Astrocyte of the hippocampus (primary cell): ENCODE results near the gene PLEKHD1.

Experiments
- DNase-seq: peaks from one replicate; pipeline ENCODE4 v3.0.0; 2011; ENCODE audit warnings: low read depth, low spot score

PLEKHD1 gene

GRCh38 chr14:69547701-69548348, 63.3 kb downstream of the PLEKHD1 start:
- DNase-seq: peak; percentile 73

- no peak for DNase-seq
Observed at GRCh38 chr14:69548566-69548965, 64.0 kb downstream of the PLEKHD1 start.

- no peak for DNase-seq
Observed at GRCh38 chr14:69551511-69551910, 67.0 kb downstream of the PLEKHD1 start.

DNA sequence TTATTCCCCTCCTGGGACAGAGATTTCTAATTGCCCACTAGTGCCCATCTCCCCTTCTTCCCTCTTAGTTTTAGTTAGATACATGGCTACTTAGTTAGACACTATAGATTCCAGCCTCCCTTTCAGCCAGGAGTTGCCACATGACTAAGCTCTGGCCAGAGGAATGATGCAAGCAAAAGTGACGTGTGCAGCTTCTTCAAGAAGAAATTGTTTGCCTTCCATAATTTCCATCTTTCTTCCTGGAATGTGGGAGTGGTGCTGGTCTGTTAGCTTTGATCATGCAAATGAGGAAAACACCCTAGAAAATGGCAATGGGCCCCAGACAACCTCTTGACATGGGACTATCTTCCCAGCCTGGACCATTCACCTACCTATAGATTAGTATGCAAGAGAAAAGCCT, 68.7 kb downstream of the PLEKHD1 start:
- DNase-seq: peak; percentile 29

- peak; percentile 26 for DNase-seq
Observed at GRCh38 chr14:69554500-69554899, 70.0 kb downstream of the PLEKHD1 start.

- no peak for DNase-seq
Observed at GRCh38 chr14:69558774-69559173, 74.2 kb downstream of the PLEKHD1 start.

GRCh38 chr14:69559581-69560011, 75.1 kb downstream of the PLEKHD1 start:
- peak; percentile 67 for DNase-seq

DNA sequence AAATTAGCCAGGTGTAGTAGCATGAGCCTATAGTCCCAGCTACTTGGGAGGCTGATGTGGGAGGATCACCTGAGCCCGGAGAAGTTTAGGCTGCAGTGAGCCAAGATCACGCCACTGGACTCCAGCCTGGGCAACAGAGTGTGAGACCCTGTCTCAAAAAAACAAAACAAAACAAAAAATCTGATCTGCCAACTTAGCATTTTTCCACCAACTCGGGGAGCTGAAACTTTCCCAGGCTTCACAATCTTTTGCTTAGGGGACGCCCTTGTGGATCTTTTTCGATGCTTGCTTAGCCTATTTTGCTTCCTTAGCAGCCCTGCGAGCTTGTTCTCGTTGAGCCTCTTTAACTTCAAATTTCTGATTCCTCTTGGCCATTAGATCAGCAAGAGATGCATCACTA, 76.3 kb downstream of the PLEKHD1 start:
- DNase-seq: no peak

DNA sequence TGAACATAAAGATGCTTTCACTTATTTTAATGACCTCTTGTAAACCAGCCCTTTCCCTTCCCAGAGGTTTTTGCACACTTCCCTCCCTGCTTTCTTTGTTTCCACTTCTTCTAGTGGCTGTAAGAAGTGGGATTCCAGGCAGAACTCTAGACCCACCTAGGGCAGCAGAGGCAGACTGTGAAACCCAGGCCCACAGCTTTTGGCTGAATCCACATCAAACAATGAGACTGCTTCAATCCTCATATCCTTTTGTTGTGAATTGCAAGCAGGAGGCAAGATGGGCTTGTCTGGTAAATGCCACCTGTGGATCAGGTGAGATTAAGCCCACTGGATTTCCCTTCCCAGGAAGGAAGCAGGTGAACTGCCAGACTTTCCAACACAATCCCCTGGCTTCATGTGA, 77.4 kb downstream of the PLEKHD1 start:
- DNase-seq: no peak

GRCh38 chr14:69567563-69567962, 83.0 kb downstream of the PLEKHD1 start:
- DNase-seq: no peak

- DNase-seq: no peak
Observed at GRCh38 chr14:69569859-69570258, 85.3 kb downstream of the PLEKHD1 start.

DNA sequence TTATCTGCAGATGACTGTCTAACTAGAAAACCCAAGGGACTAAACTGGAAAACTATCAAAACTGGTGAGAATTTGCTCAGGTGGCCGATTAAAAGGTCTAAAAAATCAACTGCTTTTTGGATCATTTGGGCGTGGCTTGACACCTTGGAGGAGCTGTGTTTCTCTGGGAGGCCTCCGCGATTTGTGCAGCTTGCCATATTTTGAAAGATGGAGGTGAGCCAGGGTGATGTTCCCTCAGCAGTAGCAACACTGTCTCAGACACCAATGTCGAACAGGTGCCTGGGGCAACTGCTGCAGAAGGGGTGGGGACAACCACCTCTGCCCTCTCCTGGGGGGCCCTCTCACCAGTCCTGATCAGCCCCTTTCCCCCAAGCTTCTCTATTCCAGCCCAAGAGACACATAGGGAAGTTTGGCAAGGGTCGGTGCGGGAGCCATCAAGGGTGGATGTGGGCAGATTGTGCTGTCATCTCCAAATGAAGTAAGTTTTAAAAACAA, 86.4 kb downstream of the PLEKHD1 start:
- no peak for DNase-seq

DNA sequence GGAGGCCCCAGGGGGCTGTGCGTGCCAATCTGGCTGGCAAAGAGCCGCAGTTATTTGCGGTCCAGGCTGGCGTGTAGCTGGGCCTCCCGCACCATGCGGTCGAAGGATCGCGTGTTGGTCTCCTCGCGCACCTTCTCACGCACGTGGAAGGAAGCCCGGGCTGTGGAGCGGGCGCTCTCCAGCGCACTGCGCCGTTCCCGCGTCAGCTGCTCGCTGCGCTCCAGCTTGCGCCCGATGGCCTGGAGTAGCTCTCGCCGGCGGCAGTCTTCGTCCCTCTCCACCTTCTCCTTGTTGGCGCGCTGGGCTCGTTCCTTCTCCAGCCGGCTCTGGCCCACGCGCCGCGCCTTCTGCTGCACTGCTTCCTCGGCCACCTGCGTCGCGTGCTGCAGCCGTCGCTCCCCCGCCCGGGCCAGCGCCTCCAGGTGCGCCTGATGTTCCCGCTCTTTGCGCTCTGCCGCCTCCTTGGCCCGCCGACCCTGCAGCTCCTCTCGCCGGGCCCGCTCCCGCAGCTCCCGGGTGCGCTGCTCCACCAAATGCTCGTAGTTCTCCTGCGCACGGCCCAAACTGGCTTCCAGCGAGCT, 87.0 kb downstream of the PLEKHD1 start:
- DNase-seq: no peak

GRCh38 chr14:69572030-69572840, 87.7 kb downstream of the PLEKHD1 start:
- DNase-seq: no peak

DNA sequence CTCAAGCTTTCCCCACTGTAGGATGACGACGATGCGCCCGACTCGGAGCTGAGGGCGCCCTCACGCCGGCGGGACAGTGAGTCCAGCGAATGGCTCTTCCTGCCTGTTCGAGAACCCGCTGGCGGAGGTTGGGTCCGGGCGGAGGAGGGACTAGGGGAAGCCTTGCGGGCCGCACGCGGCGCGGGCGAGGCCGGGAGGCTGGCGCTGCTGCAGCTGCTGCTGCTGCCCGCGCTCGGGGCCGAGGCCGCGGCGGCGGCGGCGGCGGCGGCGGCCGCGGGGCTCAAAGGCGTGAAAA, 88.3 kb downstream of the PLEKHD1 start:
- no peak for DNase-seq

- no peak for DNase-seq
Observed at GRCh38 chr14:69573205-69573830, 88.8 kb downstream of the PLEKHD1 start.

DNA sequence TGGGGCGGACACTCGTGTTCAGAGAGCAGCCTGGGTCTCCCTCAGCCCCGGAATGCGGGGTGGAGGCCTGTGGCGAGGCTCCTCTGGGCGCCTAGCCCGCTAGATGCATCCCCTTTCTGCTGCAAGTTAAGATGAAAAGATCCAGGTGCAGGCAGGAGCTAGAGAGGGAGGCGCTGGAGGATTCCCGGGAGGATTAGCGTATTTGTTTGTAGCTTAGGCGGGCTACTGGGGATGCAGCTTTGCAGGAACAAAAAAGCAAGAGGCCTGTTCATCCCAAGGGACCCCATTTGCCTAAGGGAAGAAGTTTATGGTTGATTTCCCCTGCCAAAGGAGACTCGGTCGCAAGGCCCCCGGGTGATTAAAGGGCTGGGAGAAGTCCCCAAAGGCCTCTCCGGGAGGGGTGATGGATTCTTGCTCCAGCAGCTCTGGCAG, 89.3 kb downstream of the PLEKHD1 start:
- DNase-seq: peak; percentile 21

- peak; percentile 72 for DNase-seq
Observed at GRCh38 chr14:69574263-69574953, 89.9 kb downstream of the PLEKHD1 start, which contains the start of gene CCDC177. Gene CCDC177, minus strand, starts transcription at chr14:69574871. Its CDS starts 1,249 bp downstream, at chr14:69573622.

- DNase-seq: no peak
Observed at GRCh38 chr14:69574954-69575295, 90.4 kb downstream of the PLEKHD1 start.

DNA sequence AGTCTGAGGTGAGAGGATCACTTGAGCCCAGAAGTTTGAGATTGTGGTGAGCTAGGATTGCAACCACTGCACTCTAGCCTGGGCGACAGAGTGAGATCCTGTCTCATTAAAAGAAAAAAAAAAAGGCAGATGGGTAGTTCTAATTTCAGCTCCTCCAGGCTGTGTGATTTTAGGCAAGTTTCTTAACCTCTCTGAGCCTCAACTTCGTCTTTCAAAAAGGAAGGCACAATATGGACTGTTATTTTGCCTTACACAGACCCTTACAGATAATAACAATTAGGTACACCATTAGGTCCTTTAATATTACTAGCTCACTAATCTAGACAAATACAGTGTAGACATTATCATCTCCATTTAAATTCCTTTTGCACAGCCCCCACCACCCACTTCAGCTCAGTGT, 94.9 kb downstream of the PLEKHD1 start:
- no peak for DNase-seq

GRCh38 chr14:69580009-69580577, 95.6 kb downstream of the PLEKHD1 start:
- DNase-seq: peak; percentile 63
